Muscle of back (tissue), 11 donors: ENCODE results near the gene RAPGEF2. TPM values are rescaled to one million over a fixed set of nuclear protein-coding genes. Genes with fewer than 3 reads are reported as not detected.
A peak's percentile ranks its signal among the peaks of the same experiment; 100 is the strongest.

ENCODE experiments used
- DNase-seq, 3 donors: peaks; one replicate each; pipeline versions ENCODE4 v3.0.0 to v3.0.0-alpha.2; 2013
- polyA plus RNA-seq, 10 donors: library from polyadenylated mRNA; unstranded; fragments of 120-200 nt; gene quantifications; one replicate each; pipeline ENCODE4 v1.2.1, GENCODE V29; 2013; ENCODE audit not compliant: insufficient read length in 10 of 10

The RAPGEF2 gene
- polyA plus RNA-seq, 10 donors, result 22.5 to 34.2 (median 27.5) TPM

DNA sequence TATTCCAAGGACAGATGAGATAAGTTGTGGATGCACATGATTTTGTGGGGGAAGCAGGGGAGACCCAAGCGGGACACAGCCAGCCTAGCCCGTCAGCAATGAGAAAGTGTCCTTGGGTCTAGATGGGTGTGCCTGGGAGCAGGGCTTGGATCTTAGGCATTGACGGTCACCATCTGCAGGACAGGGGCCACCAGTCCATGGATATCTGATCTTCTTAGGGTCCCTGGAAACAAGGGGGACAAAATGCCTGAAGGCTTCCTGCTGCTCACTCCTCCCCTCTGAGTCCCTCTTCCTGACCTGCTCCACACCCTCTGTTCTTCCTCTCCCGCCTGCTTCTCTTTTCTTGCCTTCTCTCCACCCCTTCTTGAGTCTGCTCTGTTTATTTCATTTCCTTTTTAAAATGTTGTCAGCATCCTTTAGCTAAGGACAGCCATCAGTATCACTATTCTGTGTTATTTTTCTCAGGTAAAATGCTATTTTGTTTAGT lies 298.4 kb downstream of the RAPGEF2 start:
- no peak for DNase-seq

DNA sequence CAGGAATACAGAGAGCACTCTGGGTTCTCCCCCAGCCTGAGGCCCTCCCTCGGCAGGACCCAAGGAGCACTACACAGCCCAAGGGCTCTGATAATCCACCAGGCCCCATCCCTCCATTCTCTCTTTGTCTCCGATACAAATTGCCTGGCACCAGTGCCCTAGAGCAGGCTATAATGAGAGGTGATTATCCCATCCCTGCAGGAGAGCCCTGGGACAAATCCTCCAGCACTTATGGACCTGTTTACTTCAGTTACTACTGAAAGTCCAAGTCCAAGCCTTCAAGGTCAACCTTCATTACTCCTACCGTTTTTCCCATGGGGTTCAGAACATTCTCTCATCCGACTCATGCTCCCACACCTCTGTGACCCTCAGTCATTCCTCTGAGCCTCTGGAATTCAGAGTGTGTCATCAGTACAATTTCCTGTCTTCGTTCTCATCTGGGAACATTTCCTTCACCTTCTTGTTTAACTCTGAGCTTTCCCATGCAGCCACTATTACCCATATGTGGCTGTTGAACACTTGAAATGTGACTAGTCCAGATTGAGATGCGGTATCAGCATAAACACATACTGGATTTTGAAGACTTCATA lies 299.0 kb downstream of the RAPGEF2 start:
- peak in 2 of 3 donors; percentile 18 to 83 for DNase-seq
